Dermis blood vessel endothelial cell (primary cell): ENCODE data around the gene DDX56. TPM values are rescaled to one million over a fixed set of nuclear protein-coding genes. Genes with fewer than 3 reads are reported as not detected.
A peak's percentile ranks its signal among the peaks of the same experiment; 100 is the strongest.
"Not testable (repeated sequence)": the region's sequence is repeated elsewhere in the genome, so short reads cannot be mapped to it uniquely, and the experiment has no call there.

ENCODE experiments used
- DNase-seq: peaks from one replicate; pipeline ENCODE4 v3.0.0; 2010
- total RNA-seq: library from RNA; depleted of rRNA; stranded (reverse); fragments of >200 nt; gene quantifications from 2 replicates; pipeline ENCODE4 v1.2.3, GENCODE V29; 2014

DDX56 gene, protein sequence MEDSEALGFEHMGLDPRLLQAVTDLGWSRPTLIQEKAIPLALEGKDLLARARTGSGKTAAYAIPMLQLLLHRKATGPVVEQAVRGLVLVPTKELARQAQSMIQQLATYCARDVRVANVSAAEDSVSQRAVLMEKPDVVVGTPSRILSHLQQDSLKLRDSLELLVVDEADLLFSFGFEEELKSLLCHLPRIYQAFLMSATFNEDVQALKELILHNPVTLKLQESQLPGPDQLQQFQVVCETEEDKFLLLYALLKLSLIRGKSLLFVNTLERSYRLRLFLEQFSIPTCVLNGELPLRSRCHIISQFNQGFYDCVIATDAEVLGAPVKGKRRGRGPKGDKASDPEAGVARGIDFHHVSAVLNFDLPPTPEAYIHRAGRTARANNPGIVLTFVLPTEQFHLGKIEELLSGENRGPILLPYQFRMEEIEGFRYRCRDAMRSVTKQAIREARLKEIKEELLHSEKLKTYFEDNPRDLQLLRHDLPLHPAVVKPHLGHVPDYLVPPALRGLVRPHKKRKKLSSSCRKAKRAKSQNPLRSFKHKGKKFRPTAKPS
- 55.5 and 69.5 TPM in 2 replicates for total RNA-seq

- DNase-seq = peak; percentile 97
These were observed at the start of gene DDX56 for GRCh38 chr7:44573464-44574286. Gene DDX56 (minus strand): TSS chr7:44573908. CDS start chr7:44573895, 13 bp downstream.

- no peak for DNase-seq
These were observed 48.8 kb upstream of the DDX56 start for GRCh38 chr7:44622342-44623151.

GRCh38 chr7:44621750-44622103, 48.0 kb upstream of the DDX56 start:
- DNase-seq = no peak

DNA sequence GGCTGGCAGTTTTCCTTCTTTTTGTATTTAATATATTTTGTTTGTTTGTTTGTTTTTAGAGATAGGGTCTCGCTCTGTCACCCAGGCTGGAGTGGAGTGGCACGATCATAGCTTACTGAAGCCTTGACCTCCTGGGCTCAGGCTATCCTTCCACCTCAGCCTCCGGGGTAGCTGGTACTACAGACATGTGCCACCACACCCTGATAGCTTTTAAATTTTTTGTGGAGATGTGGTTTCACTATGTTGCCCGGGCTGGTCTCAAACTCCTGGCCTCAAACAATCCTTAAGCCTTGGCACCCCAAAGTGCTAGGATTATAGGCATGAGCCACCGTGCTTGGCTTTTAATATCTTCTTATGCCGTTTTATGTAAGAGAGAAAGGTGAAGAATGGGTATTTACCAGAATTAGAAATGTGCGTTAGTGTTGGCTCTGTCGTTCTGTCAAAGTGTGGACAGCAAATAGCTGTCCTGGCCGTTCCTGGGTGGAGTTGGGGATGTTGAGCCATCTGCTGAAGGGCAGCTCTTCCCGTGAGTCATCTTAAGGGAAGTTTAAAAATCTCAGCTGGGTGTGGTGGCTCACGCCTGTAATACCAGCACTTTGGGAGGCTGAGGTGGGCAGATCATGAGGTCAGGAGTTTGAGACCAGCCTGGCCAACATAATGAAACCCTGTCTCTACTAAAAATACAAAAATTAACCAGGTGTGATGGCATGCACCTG, 47.5 kb upstream of the DDX56 start:
- DNase-seq = peak; percentile 39

- no peak for DNase-seq
These were observed 45.0 kb upstream of the DDX56 start for GRCh38 chr7:44618753-44619152.

DNA sequence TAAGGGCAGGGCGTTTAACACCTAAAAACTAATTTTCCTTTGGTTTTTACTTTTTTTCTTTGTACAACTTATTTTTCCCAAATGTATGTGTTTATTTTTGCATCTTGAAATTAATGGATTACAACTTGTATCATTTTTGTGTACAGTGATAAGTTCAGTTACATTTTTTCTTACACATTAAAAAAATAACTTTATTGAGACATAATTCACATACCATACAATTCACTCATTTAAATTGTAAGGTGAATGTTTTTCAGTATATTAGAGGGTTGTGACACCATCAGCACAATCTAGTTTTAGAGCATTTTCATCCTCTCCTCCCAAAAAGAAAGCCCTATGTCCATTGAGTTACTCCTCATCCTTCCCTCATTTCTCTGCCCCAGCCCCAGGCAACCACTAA, 44.3 kb upstream of the DDX56 start:
- DNase-seq = no peak

DNA sequence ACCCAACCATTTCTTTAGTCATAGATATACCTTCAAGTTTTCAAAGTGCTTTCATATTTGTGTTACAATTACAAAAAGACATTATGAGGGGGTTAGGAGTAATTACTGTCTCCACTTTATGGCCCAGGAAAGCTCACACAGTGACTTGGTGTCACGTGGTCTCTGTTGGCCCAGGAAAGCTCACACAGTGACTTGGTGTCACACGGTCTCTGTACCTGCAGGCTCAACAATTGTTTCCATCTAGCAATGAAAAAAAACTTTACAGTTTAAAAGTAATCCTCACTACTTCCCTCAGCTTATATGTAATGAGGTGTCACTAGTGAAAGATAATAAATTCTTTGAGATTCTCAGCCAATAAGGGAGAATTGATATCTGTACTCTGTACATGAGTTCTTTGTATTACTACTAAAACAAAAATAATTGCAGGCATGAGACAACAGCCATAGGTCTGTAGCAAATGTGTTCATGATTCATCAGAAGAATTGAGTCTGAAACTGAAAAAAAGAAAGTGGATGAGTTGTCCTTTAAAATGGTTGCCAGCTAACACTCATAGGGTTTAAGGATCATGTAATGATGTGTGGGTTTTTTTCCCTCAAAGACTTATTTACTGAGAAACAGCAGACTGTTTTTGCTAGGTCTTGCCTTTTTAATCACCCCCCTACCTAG, 43.6 kb upstream of the DDX56 start:
- DNase-seq = no peak

DNA sequence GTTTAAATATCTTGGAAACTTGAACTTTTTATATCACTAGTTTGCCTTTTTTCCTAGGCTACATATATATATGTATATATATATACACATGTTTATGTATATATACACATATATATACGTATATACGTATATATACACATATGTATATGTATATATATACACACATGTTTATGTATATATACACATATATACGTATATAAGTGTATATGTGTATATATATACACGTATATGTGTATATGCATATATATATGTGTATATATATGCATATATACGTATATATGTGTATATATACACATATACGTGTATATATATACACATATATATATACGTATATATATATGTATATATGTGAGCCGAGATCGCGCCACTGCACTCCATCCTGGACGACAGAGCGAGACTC, 42.8 kb upstream of the DDX56 start:
- no peak for DNase-seq

DNA sequence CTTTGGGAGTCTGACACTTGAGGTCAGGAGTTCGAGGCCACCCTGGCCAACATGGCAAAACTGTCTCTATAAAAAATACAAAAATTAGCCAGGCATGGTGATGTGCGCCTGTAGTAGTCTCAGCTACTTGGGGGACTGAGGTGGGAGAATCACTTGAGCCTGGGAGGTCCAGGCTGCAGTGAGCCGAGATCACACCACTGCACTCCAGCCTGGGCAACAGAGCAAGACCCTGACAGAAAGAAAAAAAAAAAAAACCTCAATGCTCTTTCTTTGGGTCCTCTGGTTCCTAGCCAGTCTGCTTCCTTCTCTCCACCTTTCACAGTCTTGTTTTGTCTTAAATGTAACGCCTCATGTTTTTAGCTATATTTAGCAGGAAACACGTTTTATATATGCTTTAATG, 42.1 kb upstream of the DDX56 start:
- DNase-seq = no peak

DNA sequence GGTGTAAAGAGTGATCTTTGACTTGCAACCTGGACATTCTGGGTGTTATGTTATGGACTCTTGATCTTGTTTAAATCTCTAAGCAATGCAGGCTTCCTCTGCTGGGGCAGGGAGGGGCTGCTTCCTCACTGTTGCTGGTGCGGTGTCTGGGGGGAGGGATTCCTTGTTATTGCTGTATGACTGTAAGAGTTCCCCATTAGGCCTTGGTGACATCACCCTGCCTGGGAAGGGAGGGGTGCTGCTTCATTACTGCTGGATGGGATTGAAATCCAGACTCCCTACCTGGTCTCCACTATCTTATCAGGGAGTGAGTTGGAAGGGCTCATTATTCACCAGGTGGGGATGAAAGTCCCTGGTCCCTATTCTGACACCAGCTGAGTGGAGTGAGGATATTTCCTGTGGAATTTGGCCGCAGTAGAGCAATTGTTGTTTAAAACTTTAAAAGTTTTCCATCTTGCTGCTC, 41.5 kb upstream of the DDX56 start:
- peak; percentile 68 for DNase-seq

DNA sequence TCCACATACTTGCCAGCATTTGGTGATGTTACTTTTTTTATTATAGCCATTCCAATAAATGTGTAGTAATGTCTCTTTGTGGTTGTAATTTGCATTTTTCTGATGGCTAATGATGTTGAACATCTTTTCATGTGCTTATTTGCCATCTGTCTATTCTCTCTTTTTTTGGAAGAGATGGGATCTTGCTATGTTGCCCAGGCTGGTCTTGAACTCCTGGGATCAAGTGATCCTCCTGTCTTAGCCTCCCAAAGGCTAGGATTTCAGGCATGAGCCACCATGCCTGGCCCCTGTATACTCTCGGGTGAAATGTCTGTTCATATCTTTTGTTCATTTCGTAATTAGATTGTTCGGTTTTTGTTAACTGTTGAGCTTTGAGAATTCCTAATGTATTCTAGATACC, 36.1 kb upstream of the DDX56 start:
- DNase-seq = no peak

- no peak for DNase-seq
These were observed 35.4 kb upstream of the DDX56 start for GRCh38 chr7:44608916-44609648.

DNA sequence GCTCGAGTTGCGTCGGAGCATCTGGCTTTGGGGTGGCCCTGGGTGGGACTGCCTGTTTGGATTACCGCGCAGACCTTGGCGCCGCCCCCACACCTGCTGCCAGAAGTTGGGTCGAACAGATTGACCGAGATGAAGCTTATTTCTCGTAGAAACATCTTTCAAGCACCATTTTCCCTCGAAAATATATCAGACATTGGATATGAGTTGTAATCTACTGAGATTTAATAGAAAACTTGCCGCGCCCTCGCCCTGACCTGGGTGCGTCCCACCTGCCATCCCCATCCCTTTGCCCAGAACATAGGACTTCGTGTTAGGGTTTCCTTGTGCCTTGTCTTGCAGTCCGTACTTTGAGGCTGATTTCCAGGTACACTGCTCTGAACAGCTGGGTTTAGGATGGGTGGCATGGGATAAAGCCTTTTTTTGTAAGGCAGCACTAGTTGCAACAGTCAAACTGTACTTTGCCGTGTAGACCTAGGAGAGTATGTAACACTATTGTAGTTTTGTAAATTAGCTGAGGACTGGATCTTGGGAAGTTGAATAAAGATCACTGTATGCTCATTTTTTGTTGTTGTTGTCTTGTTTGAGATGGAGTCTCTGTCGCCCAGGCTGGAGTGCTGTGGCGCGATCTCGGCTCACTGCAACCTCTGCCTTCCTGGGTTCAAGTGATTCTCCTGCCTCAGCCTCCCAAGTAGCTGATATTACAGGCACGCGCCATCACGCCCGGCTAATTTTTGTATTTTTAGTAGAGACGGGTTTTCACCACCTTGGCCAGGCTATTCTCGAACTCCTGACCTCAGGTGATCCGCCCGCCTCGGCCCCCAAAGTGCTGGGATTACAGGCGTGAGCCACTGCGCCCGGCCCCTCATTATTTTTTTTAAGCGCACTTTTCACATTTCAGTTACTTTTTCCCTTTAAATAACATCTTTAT, 33.7 kb upstream of the DDX56 start:
- DNase-seq = no peak

DNA sequence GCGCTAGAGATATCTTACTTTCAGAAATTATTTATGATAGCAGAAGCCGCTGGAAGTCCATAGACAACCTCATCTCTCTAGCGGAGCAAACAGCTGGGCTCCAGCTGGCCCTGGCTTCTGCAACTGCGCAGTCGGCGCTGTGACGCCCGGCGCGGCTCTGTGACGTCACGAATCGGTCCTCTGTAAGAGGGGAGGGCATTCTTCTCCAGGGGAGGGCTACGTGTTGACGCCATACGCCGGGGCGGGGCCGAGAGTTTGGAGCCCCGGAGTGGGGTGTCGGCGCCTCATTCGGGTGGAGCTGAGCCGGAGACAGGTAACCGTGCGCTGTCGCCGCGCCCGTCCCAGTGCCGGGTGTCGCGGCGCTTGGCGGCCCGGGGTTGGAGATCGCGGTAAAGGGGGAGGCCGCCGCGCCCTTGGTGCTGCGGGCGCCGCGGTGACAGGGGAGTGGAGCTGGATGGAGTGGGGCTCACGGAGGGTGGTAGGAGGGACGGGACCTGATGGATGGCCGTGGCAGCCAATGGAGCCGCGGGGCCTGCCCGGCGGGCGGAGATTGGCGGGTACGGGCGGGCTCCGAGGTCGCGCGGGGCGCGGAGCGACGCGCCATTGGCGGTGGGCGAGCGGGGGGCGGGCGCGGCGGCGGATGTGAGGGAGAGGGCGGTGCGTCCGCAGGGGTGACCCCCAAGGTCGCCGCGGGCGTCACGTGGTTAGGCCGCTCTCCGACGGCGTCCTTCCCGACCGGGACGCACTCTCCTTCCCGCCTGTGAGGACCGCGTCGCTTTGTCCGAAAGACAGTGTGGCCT, 32.8 kb upstream of the DDX56 start, which contains the start of gene OGDH:
TSS of gene OGDH (plus strand) at position 287 of the 800 bp plus-strand sequence. CDS start 17,717 bp downstream, outside the sequence.
- DNase-seq = peak; percentile 99

GRCh38 chr7:44604941-44605340, 31.2 kb upstream of the DDX56 start:
- DNase-seq = no peak

DNA sequence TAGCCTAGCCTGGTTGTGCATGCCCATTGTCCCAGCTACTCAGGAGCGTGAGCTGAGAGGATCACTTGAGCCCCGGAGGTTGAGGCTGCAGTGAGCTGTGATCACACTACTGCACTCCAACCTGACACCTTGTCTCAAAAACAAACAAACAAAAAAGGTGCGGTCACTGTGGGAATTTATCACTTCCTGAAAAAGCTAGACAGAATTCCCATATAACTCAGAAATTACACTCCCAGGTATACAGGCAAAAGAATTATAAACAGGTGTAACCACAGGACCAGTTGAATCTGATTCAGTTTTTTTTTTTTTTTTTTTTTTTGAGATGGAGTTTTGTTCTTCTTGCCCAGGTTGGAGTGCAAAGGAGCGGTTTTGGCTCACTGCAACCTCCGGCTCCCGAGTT, 29.5 kb upstream of the DDX56 start:
- no peak for DNase-seq

DNA sequence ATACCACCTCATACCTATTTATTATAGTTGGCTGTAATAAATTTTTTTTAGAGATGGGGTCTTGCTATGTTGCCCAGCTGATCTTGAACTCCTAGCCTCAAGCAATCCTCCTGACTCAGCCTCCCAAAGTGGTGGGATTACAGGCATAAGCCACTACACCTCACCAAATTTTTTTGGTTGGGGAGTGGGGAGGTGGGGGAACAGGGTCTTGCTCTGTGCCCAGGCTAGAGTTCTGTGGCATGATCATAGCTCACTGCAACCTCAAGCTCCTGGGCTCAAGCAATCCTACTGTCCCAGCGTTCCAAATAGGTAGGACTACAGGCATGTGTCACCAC, 28.8 kb upstream of the DDX56 start:
- no peak for DNase-seq

DNA sequence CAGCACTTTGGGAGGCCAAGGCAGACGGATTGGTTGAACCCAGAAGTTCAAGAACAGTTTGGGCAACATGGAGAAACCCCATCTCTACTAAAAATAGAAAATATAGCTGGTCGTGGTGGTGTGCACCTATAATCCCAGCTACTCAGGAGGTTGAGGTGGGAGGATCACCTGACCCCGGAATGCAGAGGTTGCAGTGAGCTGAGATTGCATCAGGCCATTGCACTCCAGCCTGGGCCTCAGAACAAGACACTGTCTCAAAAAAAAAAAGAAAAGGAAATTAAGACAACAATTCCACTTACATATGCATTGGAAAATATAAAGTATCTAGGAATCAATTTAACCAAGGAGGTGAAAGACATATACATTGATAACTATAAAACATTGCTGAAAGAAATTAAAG, 25.5 kb upstream of the DDX56 start:
- DNase-seq = no peak

- DNase-seq = not testable (repeated sequence)
These were observed 23.5 kb upstream of the DDX56 start for GRCh38 chr7:44597181-44597580.
